ENCODE results near the gene LRRK2. TPM values are rescaled to one million over a fixed set of nuclear protein-coding genes. Genes with fewer than 3 reads are reported as not detected.

LRRK2 gene
- polyA plus RNA-seq, 1 donor (not counting 4 experiments of a cell fraction or from before 2014, with no cell fraction given): 0.25 TPM

- TF ChIP-seq EZH2 (IDR thresholded peaks at IDR 0.05; ENCODE audit: low read length): no peak
- no peak for TF ChIP-seq CTCF (optimal IDR thresholded peaks at IDR 0.05 in 1 of 3, IDR thresholded peaks at IDR 0.05 in 1 of 3, conservative IDR thresholded peaks at IDR 0.05 in 1 of 3; ENCODE audit: extremely low read depth in 1 of 3, insufficient read depth in 2 of 3, low read length in 3 of 3)
- no peak overlapping the region for H3K4me2 ChIP-seq (ENCODE audit: control insufficient read depth, extremely low read depth, insufficient read depth, low read depth, low read length)
- H3K36me3 ChIP-seq (ENCODE audit: control insufficient read depth in 2 of 2, extremely low read depth in 1 of 2, insufficient read depth in 2 of 2, low read length in 2 of 2): no peaks in the 10 kb centered on the region
- H2AFZ ChIP-seq (ENCODE audit: control insufficient read depth, low read length): no peak overlapping the region
- no peaks in the 10 kb centered on the region for H3K9me1 ChIP-seq (ENCODE audit: control insufficient read depth, extremely low read depth, insufficient read depth, low read length)
- FAIRE-seq (no peak), DNase-seq (ENCODE audit: low read depth, low spot score) (no peak)
- no peaks in the 10 kb centered on the region for H3K4me1 ChIP-seq (ENCODE audit: control insufficient read depth, extremely low read depth, insufficient read depth, low read length)
- H3K4me3 ChIP-seq (ENCODE audit: control insufficient read depth in 2 of 3, extremely low read depth in 1 of 3, insufficient read depth in 2 of 3, low read depth in 1 of 3, low read length in 3 of 3): no peak overlapping the region
- H3K79me2 ChIP-seq (ENCODE audit: control insufficient read depth, insufficient read depth, low read length): no peaks in the 10 kb centered on the region
- no peaks in the 10 kb centered on the region for H4K20me1 ChIP-seq (ENCODE audit: control insufficient read depth, extremely low read depth, insufficient read depth, low read length)
- no peaks in the 10 kb centered on the region for H3K27me3 ChIP-seq (ENCODE audit: control insufficient read depth, extremely low read depth, insufficient read depth, low read length)
- no peak overlapping the region for H3K9ac ChIP-seq (ENCODE audit: control insufficient read depth, extremely low read depth, insufficient read depth, low read length)
- no peaks in the 10 kb centered on the region for H3K9me3 ChIP-seq (ENCODE audit: control insufficient read depth, low read depth, low read length)
- dilution Hi-C loops (cut with MboI; ENCODE audit: extremely low pct_ligation_motif_present, low sequenced_read_pairs): no loop called here
- no peak overlapping the region for H3K27ac ChIP-seq (ENCODE audit: control insufficient read depth, insufficient read depth, low read length)
These were observed 36.1 kb upstream of the LRRK2 start for GRCh38 chr12:40188558-40189320.

GRCh38 chr12:40192704-40193255 is 32.0 kb upstream of the LRRK2 start:
- Histone ChIP-seq H3K27ac (ENCODE audit: control insufficient read depth, insufficient read depth, low read length) (no peak overlapping the region), H3K79me2 (ENCODE audit: control insufficient read depth, insufficient read depth, low read length) (no peaks in the 10 kb centered on the region), H3K9ac (ENCODE audit: control insufficient read depth, extremely low read depth, insufficient read depth, low read length) (no peak overlapping the region), H3K27me3 (ENCODE audit: control insufficient read depth, extremely low read depth, insufficient read depth, low read length) (no peaks in the 10 kb centered on the region), H3K4me1 (ENCODE audit: control insufficient read depth, extremely low read depth, insufficient read depth, low read length) (no peaks in the 10 kb centered on the region), H3K9me1 (ENCODE audit: control insufficient read depth, extremely low read depth, insufficient read depth, low read length) (no peaks in the 10 kb centered on the region), H3K9me3 (ENCODE audit: control insufficient read depth, low read depth, low read length) (no peaks in the 10 kb centered on the region), H4K20me1 (ENCODE audit: control insufficient read depth, extremely low read depth, insufficient read depth, low read length) (no peaks in the 10 kb centered on the region), H2AFZ (ENCODE audit: control insufficient read depth, low read length) (no peak overlapping the region), H3K4me2 (ENCODE audit: control insufficient read depth, extremely low read depth, insufficient read depth, low read depth, low read length) (no peak overlapping the region), H3K4me3 (ENCODE audit: control insufficient read depth in 2 of 3, extremely low read depth in 1 of 3, insufficient read depth in 2 of 3, low read depth in 1 of 3, low read length in 3 of 3) (no peak overlapping the region), H3K36me3 (ENCODE audit: control insufficient read depth in 2 of 2, extremely low read depth in 1 of 2, insufficient read depth in 2 of 2, low read length in 2 of 2) (no peaks in the 10 kb centered on the region)
- no peak for FAIRE-seq
- DNase-seq (ENCODE audit: low read depth, low spot score): no peak
- dilution Hi-C loops (cut with MboI; ENCODE audit: extremely low pct_ligation_motif_present, low sequenced_read_pairs): no loop called here
- TF ChIP-seq CTCF (optimal IDR thresholded peaks at IDR 0.05 in 1 of 3, IDR thresholded peaks at IDR 0.05 in 1 of 3, conservative IDR thresholded peaks at IDR 0.05 in 1 of 3; ENCODE audit: extremely low read depth in 1 of 3, insufficient read depth in 2 of 3, low read length in 3 of 3) (no peak), EZH2 (IDR thresholded peaks at IDR 0.05; ENCODE audit: low read length) (no peak)

Data from keratinocyte (primary cell).